ENCODE data around the gene RECK.

RECK gene

GRCh38 chr9:36151316-36152210 is 114.8 kb downstream of the RECK start:
- DNase-seq (ENCODE audit: extremely low read depth, low read depth) = no peak
- TF ChIP-seq CTCF (IDR thresholded peaks at IDR 0.05; ENCODE audit: low read depth, low read length, missing control alignments) = no peak
- H3K4me3 ChIP-seq (replicated peaks; ENCODE audit: low read depth, low read length) = no peak overlapping the region

GRCh38 chr9:36152741-36153438 is 116.2 kb downstream of the RECK start:
- no peak for DNase-seq (ENCODE audit: extremely low read depth, low read depth)
- no peak for TF ChIP-seq CTCF (IDR thresholded peaks at IDR 0.05; ENCODE audit: low read depth, low read length, missing control alignments)
- H3K4me3 ChIP-seq (replicated peaks; ENCODE audit: low read depth, low read length) = no peak overlapping the region

- no peak overlapping the region for H3K4me3 ChIP-seq (replicated peaks; ENCODE audit: low read depth, low read length)
- no peak for DNase-seq (ENCODE audit: extremely low read depth, low read depth)
- TF ChIP-seq CTCF (IDR thresholded peaks at IDR 0.05; ENCODE audit: low read depth, low read length, missing control alignments) = no peak
Observed at GRCh38 chr9:36153746-36154145, 117.0 kb downstream of the RECK start.

- H3K4me3 ChIP-seq (replicated peaks; ENCODE audit: low read depth, low read length) = no peak overlapping the region
- DNase-seq (ENCODE audit: extremely low read depth, low read depth) = no peak
Observed at GRCh38 chr9:36154331-36154952, 117.7 kb downstream of the RECK start.

GRCh38 chr9:36156116-36156515 is 119.4 kb downstream of the RECK start:
- TF ChIP-seq CTCF (IDR thresholded peaks at IDR 0.05; ENCODE audit: low read depth, low read length, missing control alignments) = no peak
- no peak overlapping the region for H3K4me3 ChIP-seq (replicated peaks; ENCODE audit: low read depth, low read length)
- no peak for DNase-seq (ENCODE audit: extremely low read depth, low read depth)

More at GRCh38 chr9:36154331-36154952, 117.7 kb downstream of the RECK start:
- TF ChIP-seq CTCF (IDR thresholded peaks at IDR 0.05; ENCODE audit: low read depth, low read length, missing control alignments) = no peak

GRCh38 chr9:36158122-36158521 is 121.4 kb downstream of the RECK start:
- no peak overlapping the region for H3K4me3 ChIP-seq (replicated peaks; ENCODE audit: low read depth, low read length)

More at GRCh38 chr9:36158122-36158521, 121.4 kb downstream of the RECK start:
- DNase-seq (ENCODE audit: extremely low read depth, low read depth) = no peak
- no peak for TF ChIP-seq CTCF (IDR thresholded peaks at IDR 0.05; ENCODE audit: low read depth, low read length, missing control alignments)
